Measurements from ENCODE around the gene RAB28.

RAB28 gene

DNA sequence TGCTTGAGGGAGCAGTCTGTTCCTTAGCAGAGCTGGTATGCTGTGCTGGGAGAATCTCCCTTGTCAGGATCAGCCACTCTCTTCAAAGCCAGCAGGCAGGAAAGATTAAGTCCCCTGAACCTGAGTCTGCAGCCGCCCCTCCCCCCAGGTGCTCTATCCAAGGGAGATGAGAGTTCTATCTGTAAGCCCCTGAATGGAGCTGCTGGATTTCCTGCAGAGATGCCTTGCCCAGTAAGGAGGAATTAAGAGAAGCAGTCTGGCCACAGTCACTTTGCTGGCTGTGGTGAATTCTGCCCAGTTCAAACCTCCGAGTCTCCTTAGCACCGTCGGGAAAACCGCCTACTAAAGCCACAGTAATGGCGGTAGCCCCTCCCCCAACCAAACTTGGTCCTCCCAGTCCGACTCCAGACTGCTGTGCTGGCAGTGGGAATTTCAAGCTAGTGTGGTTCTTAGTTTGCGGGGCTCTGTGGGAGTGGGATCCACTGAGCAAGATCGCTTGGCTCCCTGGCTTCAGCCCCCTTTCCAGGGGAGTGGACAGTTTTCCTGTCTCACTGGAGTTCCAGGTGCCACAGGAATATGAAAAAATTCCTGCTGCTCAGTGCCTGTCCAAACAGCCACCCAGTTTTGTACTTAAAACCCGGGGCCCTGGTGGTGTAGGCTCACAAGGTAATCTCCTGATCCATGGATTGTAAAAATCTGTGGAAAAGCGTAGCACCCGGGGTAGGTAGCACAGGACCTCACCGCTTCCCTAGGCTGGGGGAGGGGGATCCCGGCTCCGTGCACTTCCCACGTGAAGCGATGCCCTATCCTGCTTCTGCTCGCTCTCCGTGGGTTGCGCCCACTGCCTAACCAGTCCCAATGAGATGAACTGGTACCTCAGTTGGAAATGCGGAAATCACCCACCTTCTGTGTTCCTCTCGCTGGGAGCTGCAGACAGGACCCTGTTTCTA is 38.0 kb downstream of the RAB28 start:
- H3K36me3 ChIP-seq: peaks cover 13 to 30% (median 22%) of the 10 kb centered on the region in 11 experiments
- no peak overlapping the region for H3K27ac ChIP-seq
- no peaks in the 10 kb centered on the region for H3K4me1 ChIP-seq
- no peak overlapping the region for H3K4me3 ChIP-seq
- no peaks in the 10 kb centered on the region for H3K27me3 ChIP-seq
- no peak overlapping the region for H3K4me2 ChIP-seq
- H4K20me1 ChIP-seq: no peaks in the 10 kb centered on the region
- TF ChIP-seq Cebpa-rat (IDR thresholded peaks at IDR 0.05): no peak
- peaks cover 0 to 19% (median 8%) of the 10 kb centered on the region in 11 experiments; a peak in 7 of 22 replicates for H3K9me3 ChIP-seq (replicated peaks in 1 of 11)
- H3K9ac ChIP-seq: no peak overlapping the region

GRCh38 chr4:13441506-13441905 is 42.6 kb downstream of the RAB28 start:
- no peak for TF ChIP-seq Cebpa-rat (IDR thresholded peaks at IDR 0.05)

DNA sequence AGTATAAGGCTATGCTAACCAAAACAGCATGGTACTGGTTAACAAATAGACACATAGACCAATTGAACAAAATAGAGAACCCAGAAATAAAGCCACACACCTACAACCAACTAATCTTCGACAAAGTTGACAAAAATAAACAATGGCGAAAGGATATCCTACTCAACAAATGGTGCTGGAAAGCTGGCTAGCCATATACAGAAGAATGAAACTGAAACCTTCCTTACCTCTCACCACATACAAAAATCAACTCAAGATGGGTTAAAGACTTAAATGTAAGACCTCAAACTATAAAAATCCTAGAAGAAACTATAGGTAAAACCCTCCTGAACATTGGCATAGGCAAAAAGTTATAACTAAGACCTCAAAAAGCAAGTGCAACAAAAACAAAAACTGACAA is 47.2 kb downstream of the RAB28 start:
- no peak overlapping the region for H3K9ac ChIP-seq
- H3K27me3 ChIP-seq: no peaks in the 10 kb centered on the region
- TF ChIP-seq Cebpa-rat (IDR thresholded peaks at IDR 0.05): no peak
- H3K36me3 ChIP-seq: peaks cover 0 to 37% (median 12%) of the 10 kb centered on the region in 11 experiments; a peak in 13 of 22 replicates
- peaks cover 30 to 51% (median 42%) of the 10 kb centered on the region in 11 experiments for H3K9me3 ChIP-seq (replicated peaks in 1 of 11)
- no peaks in the 10 kb centered on the region; a peak in 1 of 22 replicates for H4K20me1 ChIP-seq
- H3K4me1 ChIP-seq: peaks cover 0 to 15% (median 9%) of the 10 kb centered on the region in 10 experiments; a peak in 13 of 20 replicates
- H3K4me2 ChIP-seq: no peak overlapping the region
- H3K27ac ChIP-seq: no peak overlapping the region
- H3K4me3 ChIP-seq: no peak overlapping the region

More at GRCh38 chr4:13441506-13441905, 42.6 kb downstream of the RAB28 start:
- no peak overlapping the region for H3K27ac ChIP-seq
- H3K4me1 ChIP-seq: no peaks in the 10 kb centered on the region
- no peak overlapping the region for H3K9ac ChIP-seq
- H3K36me3 ChIP-seq: peaks cover 16 to 50% (median 28%) of the 10 kb centered on the region in 11 experiments
- no peak overlapping the region for H3K4me3 ChIP-seq
- no peak overlapping the region for H3K4me2 ChIP-seq
- no peaks in the 10 kb centered on the region for H4K20me1 ChIP-seq
- H3K9me3 ChIP-seq (replicated peaks in 1 of 11): peaks cover 25 to 42% (median 31%) of the 10 kb centered on the region in 11 experiments
- no peaks in the 10 kb centered on the region for H3K27me3 ChIP-seq

GRCh38 chr4:13432453-13432852 is 51.7 kb downstream of the RAB28 start:
- H3K36me3 ChIP-seq: peaks cover 4 to 31% (median 16%) of the 10 kb centered on the region in 11 experiments; a peak in 12 of 22 replicates
- no peak overlapping the region for H3K9ac ChIP-seq
- no peaks in the 10 kb centered on the region for H3K27me3 ChIP-seq
- no peak overlapping the region for H3K27ac ChIP-seq
- peaks cover 20 to 30% (median 23%) of the 10 kb centered on the region in 11 experiments for H3K9me3 ChIP-seq (replicated peaks in 1 of 11)
- peaks cover 0 to 12% (median 0%) of the 10 kb centered on the region in 11 experiments; a peak in 4 of 22 replicates for H4K20me1 ChIP-seq
- H3K4me2 ChIP-seq: peak overlapping the region in 7 of 11 experiments; percentile 4 to 47 (median 34); a peak in 10 of 22 replicates
- TF ChIP-seq Cebpa-rat (IDR thresholded peaks at IDR 0.05): no peak
- H3K4me1 ChIP-seq: peaks cover 0 to 15% (median 9%) of the 10 kb centered on the region in 10 experiments; a peak in 13 of 20 replicates
- no peak overlapping the region for H3K4me3 ChIP-seq

DNA sequence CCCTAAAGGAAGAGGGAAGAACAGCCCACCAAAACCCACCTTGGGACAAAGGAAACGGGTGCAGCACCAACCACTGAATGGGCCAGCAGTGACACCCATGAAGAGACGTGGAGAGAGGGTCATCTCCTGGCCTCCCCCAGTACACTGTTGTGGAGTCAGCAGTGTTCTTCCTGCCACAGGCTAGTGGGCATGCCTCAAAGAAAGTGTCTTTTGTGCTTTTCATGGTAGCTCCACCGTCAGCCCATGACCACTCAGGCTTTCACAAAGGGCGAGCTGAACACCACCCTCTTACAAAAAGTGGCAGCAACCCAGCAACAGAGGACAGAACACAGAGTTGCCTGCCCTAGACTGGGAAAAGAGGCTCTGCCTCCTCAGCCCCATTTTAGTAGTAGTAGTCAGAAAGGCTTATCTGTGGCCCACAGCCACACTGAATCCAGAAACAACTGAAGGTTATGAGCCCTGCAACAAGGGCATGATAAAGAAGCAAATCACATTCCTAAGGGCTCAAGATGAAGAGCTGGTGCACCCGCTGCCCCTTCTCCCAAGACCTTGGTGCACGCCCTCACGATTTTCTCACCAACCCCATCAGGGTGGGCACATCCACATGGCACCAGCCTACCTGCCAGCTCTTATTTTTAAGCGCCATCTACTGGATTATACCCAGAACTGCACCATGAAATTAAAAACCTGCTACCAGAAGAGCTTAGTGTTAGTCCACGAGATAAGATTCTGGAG is 53.1 kb downstream of the RAB28 start:
- Histone ChIP-seq H3K4me3 (no peak overlapping the region), H4K20me1 (peaks cover 0 to 12% (median 0%) of the 10 kb centered on the region in 11 experiments; a peak in 4 of 22 replicates), H3K9ac (no peak overlapping the region), H3K36me3 (peaks cover 4 to 26% (median 11%) of the 10 kb centered on the region in 11 experiments; a peak in 8 of 22 replicates), H3K9me3 (replicated peaks in 1 of 11) (peaks cover 6 to 15% (median 9%) of the 10 kb centered on the region in 11 experiments; a peak in 15 of 22 replicates), H3K4me2 (0 out of 22 replicates have a peak overlapping the region, but pooled peaks of 1 of the 11 experiments have one; percentile 6), H3K4me1 (peaks cover 0 to 15% (median 9%) of the 10 kb centered on the region in 10 experiments; a peak in 13 of 20 replicates), H3K27ac (no peak overlapping the region), H3K27me3 (no peaks in the 10 kb centered on the region)
- TF ChIP-seq Cebpa-rat (IDR thresholded peaks at IDR 0.05): no peak

DNA sequence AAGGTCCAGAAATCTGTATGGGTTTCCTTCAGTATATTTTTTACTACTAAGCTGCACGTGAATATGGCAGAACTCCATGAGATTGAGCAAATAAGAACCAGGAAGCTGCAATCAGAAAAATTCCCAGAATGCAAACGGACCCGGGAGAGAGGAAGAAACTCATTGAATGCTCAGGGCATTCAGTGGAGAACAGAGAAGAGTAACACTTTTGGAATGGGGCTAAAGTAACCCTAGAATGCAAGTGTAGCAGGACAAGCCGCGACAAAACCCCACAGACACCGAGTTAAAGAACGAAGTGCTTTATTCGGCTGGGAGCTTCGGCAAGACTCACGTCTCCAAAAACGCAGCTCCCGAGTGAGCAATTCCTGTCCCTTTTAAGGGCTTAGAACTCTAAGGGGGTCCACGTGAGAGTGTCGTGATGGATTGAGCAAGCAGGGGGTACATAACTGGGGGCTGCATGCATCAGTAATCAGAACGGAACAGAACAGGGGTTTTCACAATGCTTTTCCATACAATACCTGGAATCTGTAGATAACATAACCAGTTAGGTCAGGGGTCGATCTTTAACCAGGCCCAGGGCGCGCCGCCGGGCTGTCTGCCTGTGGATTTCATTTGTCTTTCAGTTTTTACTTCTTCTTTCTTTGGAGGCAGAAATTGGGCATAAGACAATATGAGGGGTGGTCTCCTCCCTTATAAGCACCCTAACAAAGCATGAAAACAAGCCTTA is 56.4 kb downstream of the RAB28 start:
- H4K20me1 ChIP-seq: peaks cover 0 to 12% (median 0%) of the 10 kb centered on the region in 11 experiments; a peak in 4 of 22 replicates
- peaks cover 11 to 42% (median 22%) of the 10 kb centered on the region in 11 experiments; a peak in 18 of 22 replicates for H3K36me3 ChIP-seq
- H3K4me1 ChIP-seq: peaks cover 0 to 13% (median 6%) of the 10 kb centered on the region in 10 experiments; a peak in 13 of 20 replicates
- H3K9me3 ChIP-seq (replicated peaks in 1 of 11): peaks cover 0 to 11% (median 8%) of the 10 kb centered on the region in 11 experiments; a peak in 11 of 22 replicates
- H3K27me3 ChIP-seq: no peaks in the 10 kb centered on the region
- no peak overlapping the region for H3K9ac ChIP-seq
- TF ChIP-seq Cebpa-rat (IDR thresholded peaks at IDR 0.05): no peak
- H3K4me2 ChIP-seq: no peak overlapping the region
- H3K4me3 ChIP-seq: no peak overlapping the region
- H3K27ac ChIP-seq: no peak overlapping the region

GRCh38 chr4:13415068-13415785 is 68.9 kb downstream of the RAB28 start:
- Histone ChIP-seq H3K9ac (no peak overlapping the region), H4K20me1 (peaks cover 0 to 13% (median 0%) of the 10 kb centered on the region in 11 experiments; a peak in 6 of 22 replicates), H3K27me3 (no peaks in the 10 kb centered on the region), H3K36me3 (peaks cover 12 to 34% (median 18%) of the 10 kb centered on the region in 11 experiments; a peak in 15 of 22 replicates), H3K9me3 (replicated peaks in 1 of 11) (peaks cover 13 to 38% (median 33%) of the 10 kb centered on the region in 11 experiments), H3K27ac (no peak overlapping the region), H3K4me3 (no peak overlapping the region), H3K4me2 (no peak overlapping the region), H3K4me1 (peaks cover 0 to 11% (median 0%) of the 10 kb centered on the region in 10 experiments; a peak in 5 of 20 replicates)
- no peak for TF ChIP-seq Cebpa-rat (IDR thresholded peaks at IDR 0.05)

All from BLaER1 treated with 17β-estradiol and CSF1 and Interleukin-3, amounts not matched to agents 10 nM and 100 nM (cell line).